Endometrial microvascular endothelial cells (primary cell): Measurements from ENCODE around the gene CRIP3. TPM values are rescaled to one million over a fixed set of nuclear protein-coding genes. Genes with fewer than 3 reads are reported as not detected.

Experiments
- in situ Hi-C: cut with HindIII; loops from 2 replicates; pipeline ENCODE4 v1.10.0; 2017; ENCODE audit warnings: low sequenced_read_pairs, low pct_unique_long_range_greater_than_20kb; ENCODE audit errors: inconsistent ontology term
- total RNA-seq: library from RNA; depleted of rRNA; stranded (reverse); fragments of >200 nt; gene quantifications from one replicate; pipeline ENCODE4 v1.2.3, GENCODE V29; 2015; ENCODE audit errors: inconsistent ontology term

CRIP3 gene
- total RNA-seq, 1 donor from 2014 or later, result not detected

- in situ Hi-C loops, result no loop called here
Observed at GRCh38 chr6:43263314-43264178, 45.1 kb downstream of the CRIP3 start.

- in situ Hi-C loops, result no loop called here
Observed at GRCh38 chr6:43262780-43263313, 45.8 kb downstream of the CRIP3 start.

GRCh38 chr6:43262000-43262779 is 46.4 kb downstream of the CRIP3 start:
- in situ Hi-C loops, result no loop called here

- in situ Hi-C loops, result no loop called here
Observed at GRCh38 chr6:43261198-43261597, 47.4 kb downstream of the CRIP3 start.

- in situ Hi-C loops, result no loop called here
Observed at GRCh38 chr6:43260791-43261190, 47.8 kb downstream of the CRIP3 start.

- in situ Hi-C loops, result no loop called here
Observed at GRCh38 chr6:43258807-43259686, 49.6 kb downstream of the CRIP3 start.

- in situ Hi-C loops, result no loop called here
Observed at GRCh38 chr6:43258180-43258579, 50.4 kb downstream of the CRIP3 start.

GRCh38 chr6:43257367-43258145 is 51.1 kb downstream of the CRIP3 start:
- in situ Hi-C loops, result no loop called here

GRCh38 chr6:43256670-43257366 is 51.8 kb downstream of the CRIP3 start:
- in situ Hi-C loops, result no loop called here

Other genes with a start within 250 kb of the CRIP3 start
- 29.3 TPM for gene MRPL2, start 249.4 kb downstream of the CRIP3 start, total RNA-seq
- 18.6 TPM for gene KLC4, start 249.2 kb downstream of the CRIP3 start, total RNA-seq
- 43.1 TPM for gene PTK7, start 232.5 kb downstream of the CRIP3 start, total RNA-seq
- gene SRF, start 137.6 kb downstream of the CRIP3 start, total RNA-seq, result 28.9 TPM
- 31.2 TPM for gene CUL9, start 126.6 kb downstream of the CRIP3 start, total RNA-seq
- 121 TPM for gene DNPH1, start 79.3 kb downstream of the CRIP3 start, total RNA-seq
- not detected for gene TTBK1, start 65.3 kb downstream of the CRIP3 start, total RNA-seq
- not detected for gene SLC22A7, start 10.6 kb downstream of the CRIP3 start, total RNA-seq
- 8.8 TPM for gene ZNF318, start 60.8 kb upstream of the CRIP3 start, total RNA-seq
- gene ABCC10, start 118.7 kb upstream of the CRIP3 start, total RNA-seq, result 14.8 TPM
- gene DLK2, start 146.7 kb upstream of the CRIP3 start, total RNA-seq, result not detected
- 18.9 TPM for gene TJAP1, start 168.7 kb upstream of the CRIP3 start, total RNA-seq
- not detected for gene LRRC73, start 201.5 kb upstream of the CRIP3 start, total RNA-seq
- 102 TPM for gene YIPF3, start 208.1 kb upstream of the CRIP3 start, total RNA-seq
- 43.9 TPM for gene POLR1C, start 208.3 kb upstream of the CRIP3 start, total RNA-seq